Osteocyte (in vitro differentiated cells): ENCODE measurements around the gene PKN2. TPM values are rescaled to one million over a fixed set of nuclear protein-coding genes. Genes with fewer than 3 reads are reported as not detected.

Source experiments
- DNase-seq: peaks from one replicate; pipeline ENCODE4 v3.0.0; 2021; ENCODE audit warnings: mixed read lengths; ENCODE audit not compliant: unreplicated experiment; ENCODE audit errors: extremely low spot score
- H3K27ac Mint-ChIP-seq: one replicate; pipeline ENCODE4 v1.8.0; 2021; ENCODE audit warnings: mild to moderate bottlenecking, mixed read lengths; ENCODE audit not compliant: unreplicated experiment
- H3K27me3 Mint-ChIP-seq: one replicate; pipeline ENCODE4 v1.8.0; 2021; ENCODE audit warnings: mixed read lengths; ENCODE audit not compliant: unreplicated experiment
- H3K36me3 Mint-ChIP-seq: one replicate; pipeline ENCODE4 v1.8.0; 2021; ENCODE audit warnings: mixed read lengths; ENCODE audit not compliant: unreplicated experiment
- H3K4me1 Mint-ChIP-seq: one replicate; pipeline ENCODE4 v1.8.0; 2021; ENCODE audit warnings: mixed read lengths; ENCODE audit not compliant: unreplicated experiment
- H3K4me3 Mint-ChIP-seq: one replicate; pipeline ENCODE4 v1.8.0; 2021; ENCODE audit warnings: mild to moderate bottlenecking, moderate library complexity, mixed read lengths; ENCODE audit not compliant: unreplicated experiment
- H3K9me3 Mint-ChIP-seq: one replicate; pipeline ENCODE4 v1.8.0; 2021; ENCODE audit warnings: mixed read lengths; ENCODE audit not compliant: unreplicated experiment
- CTCF ChIP-seq: fragments of 200-600 bp; sonication (generic); IDR thresholded peaks from 2 replicates; pipeline ENCODE4 v1.5.0; 2021; ENCODE audit warnings: antibody characterized with exemption, mild to moderate bottlenecking, moderate library complexity
- total RNA-seq: library from RNA; stranded (reverse); gene quantifications from 2 replicates; pipeline ENCODE4 v1.2.1, GENCODE V29; 2021

Gene PKN2
- total RNA-seq, 1 donor from 2014 or later, result 46.8 TPM

GRCh38 chr1:88661188-88661587, 22.9 kb upstream of the PKN2 start:
- no peak for DNase-seq
- no peak overlapping the region for H3K4me3 Mint-ChIP-seq

DNA sequence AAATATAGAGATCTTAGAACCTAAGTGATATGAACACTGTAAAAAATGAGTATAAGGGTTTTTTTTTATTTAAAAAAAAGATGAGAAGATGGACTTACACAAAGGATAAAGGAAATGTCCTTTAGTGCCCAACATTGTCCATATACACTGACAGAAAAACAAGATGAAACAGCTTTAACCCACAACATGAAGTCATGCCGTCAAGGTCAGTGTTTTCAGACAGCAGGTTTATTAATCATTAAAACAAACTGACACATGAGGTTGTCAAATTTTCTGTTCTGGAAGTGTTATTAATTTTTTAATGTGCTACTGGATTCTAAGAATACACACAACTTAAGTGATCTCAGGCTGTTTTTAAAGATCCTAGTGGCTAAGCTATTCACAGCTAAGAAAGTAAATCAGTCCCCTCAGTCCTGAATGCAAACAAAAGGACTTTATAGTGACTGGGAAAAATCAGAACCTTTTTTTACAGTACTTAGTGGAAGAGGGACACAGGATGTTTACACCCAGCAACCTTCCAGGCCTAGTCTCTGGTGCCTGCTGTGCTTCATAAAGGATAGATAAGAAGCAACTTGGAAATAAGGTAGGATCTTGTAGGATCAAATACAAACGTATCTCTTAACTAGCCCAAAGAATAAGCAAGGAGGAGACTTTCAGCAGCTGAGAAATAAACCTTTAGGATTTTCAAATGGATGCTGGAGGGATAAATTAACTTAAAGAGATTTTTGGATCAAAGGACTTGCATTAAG, 21.9 kb upstream of the PKN2 start:
- no peak for TF ChIP-seq CTCF
- DNase-seq, result no peak
- H3K27ac Mint-ChIP-seq, result no peak overlapping the region
- H3K4me1 Mint-ChIP-seq, result no peaks in the 10 kb centered on the region
- H3K4me3 Mint-ChIP-seq, result no peak overlapping the region
- peaks cover 9% of the 10 kb centered on the region for H3K27me3 Mint-ChIP-seq
- H3K9me3 Mint-ChIP-seq, result no peaks in the 10 kb centered on the region
- H3K36me3 Mint-ChIP-seq, result no peaks in the 10 kb centered on the region

More at GRCh38 chr1:88661188-88661587, 22.9 kb upstream of the PKN2 start:
- no peaks in the 10 kb centered on the region for H3K9me3 Mint-ChIP-seq
- no peak for TF ChIP-seq CTCF
- no peaks in the 10 kb centered on the region for H3K36me3 Mint-ChIP-seq
- H3K27ac Mint-ChIP-seq, result no peak overlapping the region
- no peaks in the 10 kb centered on the region for H3K4me1 Mint-ChIP-seq
- H3K27me3 Mint-ChIP-seq, result peaks cover 9% of the 10 kb centered on the region

DNA sequence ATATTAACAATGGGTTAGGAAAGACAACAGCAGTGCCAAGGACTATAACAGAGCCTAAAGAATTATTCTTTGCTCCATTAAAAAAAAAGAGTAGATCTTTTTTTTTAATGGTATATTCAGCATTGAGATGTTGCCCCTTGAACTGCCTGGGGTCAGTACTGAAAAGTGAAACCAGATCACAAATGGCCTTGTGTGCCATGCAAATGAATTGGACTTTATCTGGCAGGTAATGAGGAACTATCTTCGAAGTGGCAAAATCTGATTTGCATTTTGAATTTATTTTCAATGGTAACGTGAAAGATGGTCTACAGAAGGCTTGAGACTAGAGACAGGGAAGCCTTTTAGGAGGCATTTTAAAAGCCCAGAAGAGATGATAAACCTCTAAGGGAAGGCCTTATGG, 21.4 kb upstream of the PKN2 start:
- TF ChIP-seq CTCF, result no peak
- H3K27me3 Mint-ChIP-seq, result peaks cover 9% of the 10 kb centered on the region
- no peaks in the 10 kb centered on the region for H3K4me1 Mint-ChIP-seq
- no peaks in the 10 kb centered on the region for H3K36me3 Mint-ChIP-seq
- no peak for DNase-seq
- H3K9me3 Mint-ChIP-seq, result no peaks in the 10 kb centered on the region
- no peak overlapping the region for H3K27ac Mint-ChIP-seq
- no peak overlapping the region for H3K4me3 Mint-ChIP-seq

DNA sequence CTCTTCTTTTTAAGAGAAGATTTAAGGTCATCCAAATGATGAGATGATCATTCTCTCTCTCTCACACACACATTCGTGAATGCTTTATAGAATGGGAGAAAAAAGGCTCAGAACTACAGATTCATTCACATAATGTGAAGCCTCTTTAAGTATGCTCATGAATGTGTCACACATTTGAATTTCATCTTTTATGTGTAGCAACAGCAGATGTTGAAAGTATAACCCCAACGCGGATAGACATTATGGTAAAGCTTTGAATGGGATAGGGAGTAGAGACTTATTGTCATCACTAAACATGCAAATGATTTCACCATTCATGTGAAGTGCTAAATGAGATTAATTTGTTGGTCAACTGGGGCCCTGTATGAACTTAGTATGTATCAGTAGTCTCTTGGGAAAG, 15.7 kb upstream of the PKN2 start:
- no peak overlapping the region for H3K27ac Mint-ChIP-seq
- DNase-seq, result no peak
- TF ChIP-seq CTCF, result no peak
- no peaks in the 10 kb centered on the region for H3K36me3 Mint-ChIP-seq
- peaks cover 2% of the 10 kb centered on the region for H3K27me3 Mint-ChIP-seq
- H3K4me1 Mint-ChIP-seq, result peaks cover 15% of the 10 kb centered on the region
- no peaks in the 10 kb centered on the region for H3K9me3 Mint-ChIP-seq
- H3K4me3 Mint-ChIP-seq, result no peak overlapping the region

DNA sequence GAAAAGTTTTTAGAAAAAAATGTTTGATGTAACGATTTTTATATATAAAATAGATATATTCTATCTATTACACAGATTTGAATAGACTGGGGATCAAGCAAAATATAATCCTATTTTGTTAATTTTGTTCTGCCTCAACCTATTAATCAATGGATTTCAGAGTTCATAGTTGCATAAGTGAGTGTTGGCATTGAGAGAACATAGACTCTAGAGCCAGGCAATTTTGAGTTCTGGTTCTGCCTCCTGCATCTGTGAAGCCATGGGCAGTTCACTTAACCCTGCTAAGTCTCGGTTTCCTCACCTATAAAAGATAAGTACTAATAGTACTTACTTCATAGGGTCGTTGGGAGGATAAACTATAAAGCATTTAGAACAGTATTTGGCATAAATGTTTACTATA, 13.6 kb upstream of the PKN2 start:
- no peak for TF ChIP-seq CTCF
- Mint-ChIP-seq H3K36me3 (no peaks in the 10 kb centered on the region), H3K9me3 (no peaks in the 10 kb centered on the region), H3K27ac (no peak overlapping the region), H3K4me3 (no peak overlapping the region), H3K4me1 (peaks cover 19% of the 10 kb centered on the region), H3K27me3 (peaks cover 2% of the 10 kb centered on the region)
- no peak for DNase-seq
